Activated CD4-positive, alpha-beta memory T cell treated with anti-CD3 and anti-CD28 coated beads, Interleukin-2, amount 10 ng/mL, durations not matched to agents 7 days and 5 days (primary cell): ENCODE measurements around the gene PLD3. TPM values are rescaled to one million over a fixed set of nuclear protein-coding genes. Genes with fewer than 3 reads are reported as not detected.
A peak's percentile ranks its signal among the peaks of the same experiment; 100 is the strongest.
"Not testable (repeated sequence)": the region's sequence is repeated elsewhere in the genome, so short reads cannot be mapped to it uniquely, and the experiment has no call there.

Experiments used
- CTCF ChIA-PET: fragments of 350-600 bp; sonication (Branson Sonifier 250); formaldehyde crosslinking; loops from one replicate; lab custom pipeline; 2021; ENCODE audit warnings: antibody characterized with exemption, inconsistent platforms; lab: Charles Lee
- POLR2A ChIA-PET: fragments of 350-600 bp; sonication (Branson Sonifier 250); formaldehyde crosslinking; loops from one replicate; lab custom pipeline; 2021; ENCODE audit warnings: antibody characterized with exemption; lab: Charles Lee
- DNase-seq: peaks from one replicate; pipeline ENCODE4 v3.0.0-alpha.2; 2020
- H3K27ac Mint-ChIP-seq: one replicate; pipeline ENCODE4 v1.8.0; 2021; ENCODE audit warnings: mild to moderate bottlenecking, mixed read lengths
- H3K27me3 Mint-ChIP-seq: one replicate; pipeline ENCODE4 v1.8.0; 2021; ENCODE audit warnings: mixed read lengths
- H3K36me3 Mint-ChIP-seq: one replicate; pipeline ENCODE4 v1.8.0; 2021; ENCODE audit warnings: low read depth, mixed read lengths
- H3K4me1 Mint-ChIP-seq: one replicate; pipeline ENCODE4 v1.8.0; 2021; ENCODE audit warnings: mixed read lengths
- H3K4me3 Mint-ChIP-seq: one replicate; pipeline ENCODE4 v1.8.0; 2021; ENCODE audit warnings: mild to moderate bottlenecking, mixed read lengths
- H3K9me3 Mint-ChIP-seq: one replicate; pipeline ENCODE4 v1.8.0; 2021; ENCODE audit warnings: mixed read lengths
- total RNA-seq, 2 experiments: library from RNA; stranded (reverse); gene quantifications; one replicate each; pipeline ENCODE4 v1.2.3, GENCODE V29; 2021

The PLD3 gene
- total RNA-seq, 2 experiments from 2014 or later: 92.4 to 100 TPM

DNA sequence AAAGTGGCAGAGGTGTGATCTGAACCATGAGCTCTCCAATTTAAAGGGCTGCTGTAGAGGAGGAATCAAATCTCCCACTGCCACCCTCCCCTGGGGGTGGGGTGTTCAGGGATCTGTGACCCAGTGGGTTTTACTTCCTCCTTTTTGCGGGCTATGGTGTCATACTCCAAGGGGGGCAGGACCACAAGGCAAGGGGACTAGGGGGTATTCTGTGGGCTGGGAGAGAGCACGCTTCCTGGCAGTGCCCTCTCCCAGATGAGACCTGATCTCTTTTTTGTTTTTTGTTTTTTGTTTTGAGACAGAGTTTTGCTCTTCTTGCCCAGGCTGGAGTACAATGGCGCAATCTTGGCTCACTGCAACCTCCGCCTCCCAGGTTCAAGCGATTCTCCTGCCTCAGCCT is 10.3 kb downstream of the PLD3 start:
- Mint-ChIP-seq H3K27ac (no peak overlapping the region), H3K9me3 (no peaks in the 10 kb centered on the region), H3K4me1 (peaks cover 28% of the 10 kb centered on the region), H3K36me3 (no peaks in the 10 kb centered on the region), H3K27me3 (no peaks in the 10 kb centered on the region), H3K4me3 (no peak overlapping the region)
- ChIA-PET POLR2A (no interaction called here), CTCF (no interaction called here)
- DNase-seq: no peak

DNA sequence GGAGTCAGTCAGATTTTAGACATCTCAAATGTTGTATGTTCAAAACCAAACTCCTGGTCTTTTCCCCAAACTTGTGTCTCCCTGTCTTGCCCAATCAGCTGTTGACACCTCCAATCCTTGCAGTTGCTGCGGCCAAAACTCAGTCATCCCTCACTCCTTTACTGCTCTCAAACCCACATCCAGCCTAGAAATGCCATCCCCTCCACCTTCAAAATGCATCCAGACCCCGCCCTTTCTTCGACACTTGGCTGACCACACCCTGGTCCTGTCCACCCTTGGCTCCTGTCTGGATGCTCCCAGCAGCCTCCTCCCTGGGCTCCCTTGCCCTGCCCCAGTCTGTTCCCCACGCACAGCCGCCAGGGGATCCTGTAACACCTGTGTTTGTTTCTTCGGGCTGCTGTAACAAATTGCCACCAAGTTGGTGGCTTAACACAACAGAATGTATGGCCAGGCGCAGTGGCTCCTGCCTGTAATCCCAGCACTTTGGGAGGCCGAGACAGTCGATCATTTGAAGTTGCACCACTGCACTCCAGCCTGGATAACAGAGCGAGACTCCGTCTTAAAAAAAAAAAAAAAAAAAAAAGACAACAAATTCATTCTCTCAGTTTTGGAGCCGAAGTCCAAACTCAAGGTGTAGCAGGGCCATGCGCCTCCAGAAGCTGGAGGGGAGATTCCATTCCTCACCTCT is 11.7 kb downstream of the PLD3 start:
- Mint-ChIP-seq H3K27ac (no peak overlapping the region), H3K4me1 (peaks cover 34% of the 10 kb centered on the region), H3K27me3 (no peaks in the 10 kb centered on the region), H3K36me3 (no peaks in the 10 kb centered on the region), H3K4me3 (no peak overlapping the region), H3K9me3 (no peaks in the 10 kb centered on the region)
- ChIA-PET CTCF (interaction anchor here (0.7 kb wide), 1 partner anchor 213 kb away, joined by 3 read pairs; no protein-coding TSS in a partner anchor), POLR2A (interaction anchor here (0.6 to 1.2 kb wide), 2 partner anchors 12 to 23 kb away, joined by 3 read pairs; partner anchors contain the start of genes C19orf47 and PLD3)
- DNase-seq: no peak

GRCh38 chr19:40360708-40361241 is 12.3 kb downstream of the PLD3 start:
- ChIA-PET CTCF (interaction anchor here (0.7 kb wide), 1 partner anchor 214 kb away, joined by 3 read pairs; no protein-coding TSS in a partner anchor), POLR2A (interaction anchor here (0.6 to 1.2 kb wide), 2 partner anchors 13 to 24 kb away, joined by 3 read pairs; partner anchors contain the start of genes C19orf47 and PLD3)
- Mint-ChIP-seq H3K36me3 (no peaks in the 10 kb centered on the region), H3K27ac (no peak overlapping the region), H3K4me1 (peaks cover 38% of the 10 kb centered on the region), H3K27me3 (no peaks in the 10 kb centered on the region), H3K9me3 (no peaks in the 10 kb centered on the region), H3K4me3 (no peak overlapping the region)
- no peak for DNase-seq

- Mint-ChIP-seq H3K36me3 (no peaks in the 10 kb centered on the region), H3K4me3 (no peak overlapping the region), H3K27me3 (no peaks in the 10 kb centered on the region), H3K4me1 (peaks cover 31% of the 10 kb centered on the region), H3K9me3 (no peaks in the 10 kb centered on the region), H3K27ac (no peak overlapping the region)
- ChIA-PET CTCF (no interaction called here), POLR2A (no interaction called here)
- no peak for DNase-seq
These were observed 13.7 kb downstream of the PLD3 start for GRCh38 chr19:40362160-40362559.

DNA sequence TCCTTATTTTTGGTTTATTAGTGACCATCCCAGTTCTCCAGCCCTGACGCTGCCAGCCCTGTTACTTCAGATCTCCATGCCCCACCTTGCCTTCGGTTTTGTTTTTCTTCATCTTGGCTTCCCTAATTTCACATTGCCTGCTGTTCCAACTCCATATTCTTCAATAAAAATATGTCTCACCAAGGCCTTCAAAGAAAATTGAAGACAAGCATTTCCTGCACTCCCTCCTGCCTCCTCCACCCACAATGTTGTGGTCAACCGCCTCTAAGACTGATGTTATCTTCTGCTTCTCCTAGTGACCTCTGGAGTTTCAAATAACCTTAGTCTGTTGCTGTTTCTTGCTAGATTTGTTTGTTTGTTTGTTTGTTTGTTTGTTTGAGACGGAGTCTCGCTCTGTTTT is 14.6 kb downstream of the PLD3 start:
- CTCF ChIA-PET: interaction anchor here (0.7 kb wide), 1 partner anchor 107 kb away, joined by 3 read pairs; no protein-coding TSS in a partner anchor
- POLR2A ChIA-PET: no interaction called here
- peak; percentile 61 for DNase-seq
- no peak overlapping the region for H3K4me3 Mint-ChIP-seq
- H3K27ac Mint-ChIP-seq: peak overlapping the region; percentile 55
- peaks cover 28% of the 10 kb centered on the region for H3K4me1 Mint-ChIP-seq
- H3K27me3 Mint-ChIP-seq: no peaks in the 10 kb centered on the region
- H3K9me3 Mint-ChIP-seq: no peaks in the 10 kb centered on the region
- H3K36me3 Mint-ChIP-seq: no peaks in the 10 kb centered on the region

DNA sequence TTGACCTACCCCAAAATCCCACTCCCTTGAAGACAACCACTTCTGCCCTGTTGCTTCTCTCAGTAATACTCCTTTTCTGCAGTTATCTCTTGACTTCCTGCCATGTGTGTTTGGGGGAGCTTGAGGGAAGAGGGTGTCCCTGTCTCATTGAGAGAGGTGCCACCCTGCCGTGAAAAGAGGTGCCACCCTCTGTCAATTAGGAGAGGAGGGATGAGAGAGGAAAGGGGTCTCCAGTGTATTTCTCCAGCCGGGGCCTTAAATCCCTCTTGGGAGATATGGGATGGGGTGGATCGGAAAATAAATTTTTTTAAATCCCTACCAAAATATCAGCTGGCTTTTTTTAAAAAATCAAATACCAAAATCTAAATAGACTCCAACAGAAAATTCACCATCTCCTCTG is 16.5 kb downstream of the PLD3 start:
- H3K36me3 Mint-ChIP-seq: no peaks in the 10 kb centered on the region
- H3K9me3 Mint-ChIP-seq: no peaks in the 10 kb centered on the region
- POLR2A ChIA-PET: interaction anchor here (1.1 kb wide), 1 partner anchor 17 kb away, joined by 3 read pairs; the partner anchor contains the start of genes C19orf47 and PLD3
- H3K27me3 Mint-ChIP-seq: no peaks in the 10 kb centered on the region
- H3K4me3 Mint-ChIP-seq: no peak overlapping the region
- peaks cover 28% of the 10 kb centered on the region for H3K4me1 Mint-ChIP-seq
- CTCF ChIA-PET: no interaction called here
- DNase-seq: no peak
- H3K27ac Mint-ChIP-seq: no peak overlapping the region

DNA sequence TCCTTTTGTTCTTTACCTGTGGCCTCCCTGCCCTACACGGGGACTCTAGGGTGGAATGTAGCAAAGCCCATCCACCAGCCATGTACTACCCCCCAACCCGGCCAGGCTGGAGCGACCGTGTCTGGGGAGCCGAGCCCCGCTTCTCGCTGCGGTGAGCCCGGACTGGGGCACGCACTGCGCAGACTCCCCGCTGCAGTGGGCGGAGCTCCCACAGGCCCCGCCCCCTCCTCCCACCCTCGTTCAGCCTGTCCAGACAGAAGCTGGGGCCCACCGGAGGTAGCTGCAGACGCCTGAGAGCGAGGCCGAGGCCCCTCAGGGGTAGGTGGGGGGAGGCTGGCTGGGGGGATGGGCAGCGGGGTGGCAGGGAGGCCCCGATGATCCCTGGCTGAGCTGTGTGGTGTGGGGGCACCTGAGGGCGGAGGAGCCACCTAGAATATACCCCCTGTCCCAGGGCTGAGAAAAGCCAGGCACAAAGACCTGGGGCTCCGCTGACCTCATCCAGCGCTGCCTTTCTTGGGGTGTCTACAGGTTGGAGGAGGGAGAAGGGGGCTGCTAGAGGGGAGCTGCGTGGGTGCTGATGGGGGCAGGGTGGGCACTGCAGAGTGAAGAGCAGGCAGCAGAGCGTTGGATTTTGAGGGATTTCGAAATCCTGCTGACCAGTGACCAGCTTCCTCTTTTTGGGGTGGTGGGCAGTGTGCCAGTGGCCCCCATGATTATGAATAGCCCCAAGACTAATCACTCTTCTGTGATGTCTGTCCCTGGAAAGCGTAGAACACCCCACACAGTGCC is 17.3 kb downstream of the PLD3 start:
- Mint-ChIP-seq H3K9me3 (no peaks in the 10 kb centered on the region), H3K36me3 (no peaks in the 10 kb centered on the region), H3K27me3 (no peaks in the 10 kb centered on the region), H3K4me3 (peak overlapping the region; percentile 27), H3K4me1 (peaks cover 28% of the 10 kb centered on the region), H3K27ac (no peak overlapping the region)
- ChIA-PET CTCF (no interaction called here), POLR2A (interaction anchor here (1.0 to 1.1 kb wide), 2 partner anchors 18 to 55 kb away, joined by 3 read pairs; partner anchors contain the start of genes C19orf47 and PLD3)
- DNase-seq: peak; percentile 45

DNA sequence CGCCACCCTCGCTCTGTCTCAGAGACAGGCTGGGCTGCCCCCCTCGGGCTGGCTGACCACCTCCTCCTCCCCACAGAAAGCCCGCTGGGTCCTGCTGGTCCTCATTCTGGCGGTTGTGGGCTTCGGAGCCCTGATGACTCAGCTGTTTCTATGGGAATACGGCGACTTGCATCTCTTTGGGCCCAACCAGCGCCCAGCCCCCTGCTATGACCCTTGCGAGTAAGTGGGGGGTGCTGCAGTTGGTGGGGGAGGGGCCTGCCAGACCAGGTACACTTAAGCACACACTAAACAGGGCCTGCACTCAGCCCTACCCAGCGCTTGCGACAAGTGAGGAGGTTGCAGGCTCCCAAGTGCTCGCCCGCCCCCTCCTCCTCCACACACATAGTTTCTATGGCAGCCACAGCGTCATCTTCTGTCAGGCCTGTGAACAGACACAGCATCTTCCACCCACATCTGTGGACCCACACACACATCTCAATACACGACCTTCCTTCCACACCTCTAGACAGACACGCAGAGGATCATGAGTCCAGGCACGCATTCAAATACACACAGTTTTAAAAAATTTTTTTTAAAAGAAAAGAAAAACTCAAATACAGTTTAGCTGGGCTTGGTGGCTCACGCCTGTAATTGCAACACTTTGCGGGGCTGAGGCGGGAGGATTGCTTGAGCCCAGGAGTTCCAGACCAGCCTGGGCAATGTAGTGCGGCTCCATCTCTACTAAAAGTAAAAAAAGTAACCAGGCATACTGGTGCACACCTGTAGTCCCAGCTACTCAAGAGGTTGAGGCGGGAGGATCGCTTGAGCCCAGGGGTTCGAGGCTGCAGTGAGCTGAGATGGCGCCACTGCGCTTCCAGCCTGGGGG is 18.4 kb downstream of the PLD3 start:
- no peak overlapping the region for H3K4me3 Mint-ChIP-seq
- no peak overlapping the region for H3K27ac Mint-ChIP-seq
- H3K4me1 Mint-ChIP-seq: peaks cover 25% of the 10 kb centered on the region
- no peaks in the 10 kb centered on the region for H3K27me3 Mint-ChIP-seq
- POLR2A ChIA-PET: no interaction called here
- H3K36me3 Mint-ChIP-seq: no peaks in the 10 kb centered on the region
- H3K9me3 Mint-ChIP-seq: no peaks in the 10 kb centered on the region
- CTCF ChIA-PET: no interaction called here
- DNase-seq: no peak

- Mint-ChIP-seq H3K36me3 (peaks cover 3% of the 10 kb centered on the region), H3K27ac (no peak overlapping the region), H3K9me3 (no peaks in the 10 kb centered on the region), H3K4me1 (peaks cover 19% of the 10 kb centered on the region), H3K27me3 (no peaks in the 10 kb centered on the region), H3K4me3 (no peak overlapping the region)
- ChIA-PET POLR2A (no interaction called here), CTCF (no interaction called here)
- no peak for DNase-seq
These were observed 19.3 kb downstream of the PLD3 start for GRCh38 chr19:40367577-40368434.

DNA sequence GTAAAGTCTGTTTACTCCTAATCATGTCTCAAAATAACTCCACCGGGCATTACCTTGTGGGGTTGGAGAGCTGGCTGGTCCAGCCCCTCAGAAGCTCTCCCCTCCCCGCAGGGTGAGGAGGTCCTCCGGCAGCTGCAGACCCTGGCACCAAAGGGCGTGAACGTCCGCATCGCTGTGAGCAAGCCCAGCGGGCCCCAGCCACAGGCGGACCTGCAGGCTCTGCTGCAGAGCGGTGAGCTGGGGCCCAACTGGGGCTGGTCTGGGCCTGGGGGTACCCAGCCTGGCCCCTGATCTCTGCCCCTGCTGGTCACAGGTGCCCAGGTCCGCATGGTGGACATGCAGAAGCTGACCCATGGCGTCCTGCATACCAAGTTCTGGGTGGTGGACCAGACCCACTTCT is 21.3 kb downstream of the PLD3 start:
- POLR2A ChIA-PET: no interaction called here
- CTCF ChIA-PET: no interaction called here

DNA sequence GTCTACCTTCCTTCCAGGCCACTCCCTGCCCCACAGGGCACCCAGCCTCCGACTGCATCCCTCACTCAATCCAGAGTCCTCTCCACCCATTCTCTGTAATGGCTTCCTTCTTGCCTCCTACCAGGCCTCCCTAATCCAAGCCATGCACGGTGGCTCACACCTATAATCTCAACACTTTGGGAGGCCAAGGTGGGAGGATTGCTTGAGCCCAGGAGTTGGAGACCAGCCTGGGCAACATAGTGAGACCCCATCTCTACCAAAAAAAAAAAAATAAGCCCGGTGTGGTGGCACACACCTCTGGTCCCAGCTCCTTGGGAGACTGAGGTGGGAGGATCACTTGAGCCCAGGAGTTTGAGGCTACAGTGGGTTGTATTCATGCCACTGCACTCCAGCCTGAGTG is 21.8 kb downstream of the PLD3 start:
- CTCF ChIA-PET, H3K36me3 Mint-ChIP-seq, H3K27me3 Mint-ChIP-seq, DNase-seq, H3K4me3 Mint-ChIP-seq, H3K27ac Mint-ChIP-seq, POLR2A ChIA-PET, H3K9me3 Mint-ChIP-seq: not testable (repeated sequence)
- peaks cover 12% of the 10 kb centered on the region for H3K4me1 Mint-ChIP-seq

More for the DNA sequence above, 21.3 kb downstream of the PLD3 start:
- Mint-ChIP-seq H3K36me3 (peaks cover 4% of the 10 kb centered on the region), H3K9me3 (no peaks in the 10 kb centered on the region), H3K4me1 (peaks cover 13% of the 10 kb centered on the region), H3K4me3 (no peak overlapping the region), H3K27me3 (no peaks in the 10 kb centered on the region), H3K27ac (no peak overlapping the region)
- no peak for DNase-seq
